ENCODE data around the gene TMEM255B.

DNA sequence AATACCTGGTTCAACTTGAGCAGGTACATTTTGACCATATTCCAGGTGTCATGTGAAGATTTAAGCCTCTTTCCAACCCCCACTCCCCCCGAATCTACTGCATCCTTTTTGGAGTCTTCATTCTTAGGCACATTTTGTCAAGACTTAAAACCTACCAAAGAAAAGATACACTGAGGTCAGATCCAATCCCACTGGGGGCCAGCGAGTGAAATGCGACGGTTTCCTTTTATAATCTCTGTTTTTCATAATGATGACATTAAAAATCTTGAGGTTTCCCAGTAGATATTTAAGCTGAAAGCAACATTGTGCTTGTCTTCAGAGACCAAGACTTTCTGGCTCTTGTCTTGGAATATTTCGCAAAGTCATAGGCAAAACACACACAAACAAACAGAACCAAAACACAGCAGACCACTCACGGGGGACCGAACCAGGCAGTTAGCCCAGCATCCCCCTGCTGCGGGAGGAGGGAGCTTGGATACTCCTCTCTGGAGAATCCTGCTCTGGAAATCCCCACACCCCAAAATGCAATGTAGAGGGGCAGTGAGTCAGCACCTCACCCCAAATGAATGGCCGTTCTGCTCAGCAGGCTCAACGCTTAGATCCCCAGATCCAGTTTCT, 105.4 kb downstream of the TMEM255B start:
- TF ChIP-seq CTCF (IDR thresholded peaks at IDR 0.05; ENCODE audit: extremely low read depth in 1 of 2, insufficient read depth in 1 of 2, low read depth in 1 of 2, low read length in 2 of 2) (no peak), POLR2A (IDR thresholded peaks at IDR 0.05; ENCODE audit: low read depth, low read length) (no peak), POLR2AphosphoS5 (IDR thresholded peaks at IDR 0.05; ENCODE audit: insufficient read depth, low read depth, low read length) (no peak), EZH2 (IDR thresholded peaks at IDR 0.05; ENCODE audit: borderline replicate concordance, low read depth, low read length, severe bottlenecking) (no peak), GATA2 (IDR thresholded peaks at IDR 0.05; ENCODE audit: insufficient read depth, insufficient read length, low read depth, low read length) (no peak), JUN (IDR thresholded peaks at IDR 0.05; ENCODE audit: borderline replicate concordance, insufficient read depth, insufficient read length, low read depth) (no peak), MYC (IDR thresholded peaks at IDR 0.05; ENCODE audit: low read depth, low read length) (no peak)
- TF ChIP-seq, protein P1, sequence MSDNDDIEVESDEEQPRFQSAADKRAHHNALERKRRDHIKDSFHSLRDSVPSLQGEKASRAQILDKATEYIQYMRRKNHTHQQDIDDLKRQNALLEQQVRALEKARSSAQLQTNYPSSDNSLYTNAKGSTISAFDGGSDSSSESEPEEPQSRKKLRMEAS (IDR thresholded peaks at IDR 0.05; ENCODE audit: insufficient read depth, insufficient read length) = no peak
